ENCODE results near the gene LYPLAL1. TPM values are rescaled to one million over a fixed set of nuclear protein-coding genes. Genes with fewer than 3 reads are reported as not detected.

Gene LYPLAL1
- total RNA-seq, 1 experiment from 2014 or later = 21.1 TPM

DNA sequence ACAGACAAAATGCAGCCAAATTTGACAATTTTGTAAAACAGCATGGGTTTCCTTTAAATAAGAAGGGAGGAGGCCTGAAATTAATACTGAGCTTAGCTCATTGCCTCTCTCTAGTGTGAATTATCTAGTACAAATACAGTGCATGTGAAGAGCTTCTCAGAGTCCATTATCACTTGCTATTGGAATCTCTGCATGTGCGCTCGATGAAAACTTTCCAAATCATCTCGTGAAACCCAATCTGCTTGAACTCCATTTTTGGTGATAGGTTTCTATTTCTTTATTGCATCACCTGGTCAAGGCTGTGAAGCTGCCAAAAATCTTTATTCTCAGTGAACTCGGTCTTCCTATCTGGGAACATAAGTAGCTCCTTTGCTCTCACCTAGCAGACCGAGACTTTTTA lies 49.5 kb upstream of the LYPLAL1 start:
- H2AK5ac ChIP-seq (ENCODE audit: insufficient read length, low read length) = no peak overlapping the region
- H4K5ac ChIP-seq (ENCODE audit: insufficient read length, low read depth, low read length) = no peak overlapping the region
- no peaks in the 10 kb centered on the region for H3K27me3 ChIP-seq (ENCODE audit: insufficient read depth, low read length)
- no peak overlapping the region for H4K8ac ChIP-seq (replicated peaks; ENCODE audit: insufficient read length, low read depth, low read length)
- peaks cover 3 to 6% of the 10 kb centered on the region in 2 experiments; a peak in 2 of 4 replicates for H3K4me1 Mint-ChIP-seq
- H3K4me2 ChIP-seq (ENCODE audit: insufficient read depth, insufficient read length, low read length) = no peak overlapping the region
- DNase-seq = no peak
- no peak overlapping the region for H3K56ac ChIP-seq (ENCODE audit: insufficient read length, low read depth, low read length)
- no peaks in the 10 kb centered on the region for H3K27me3 Mint-ChIP-seq (ENCODE audit: low read depth)
- H3K79me2 ChIP-seq (ENCODE audit: insufficient read depth, low read length) = no peaks in the 10 kb centered on the region
- H3K9ac ChIP-seq (ENCODE audit: extremely low read depth, insufficient read length, low read length) = no peak overlapping the region
- H3K79me1 ChIP-seq (ENCODE audit: insufficient read depth, low read depth, low read length, poor library complexity, severe bottlenecking) = no peaks in the 10 kb centered on the region
- no peak overlapping the region for H2BK12ac ChIP-seq (ENCODE audit: insufficient read length, low read depth, low read length)
- H2BK120ac ChIP-seq (ENCODE audit: low read depth, low read length, poor library complexity, severe bottlenecking) = no peak overlapping the region
- TF ChIP-seq, protein P1, sequence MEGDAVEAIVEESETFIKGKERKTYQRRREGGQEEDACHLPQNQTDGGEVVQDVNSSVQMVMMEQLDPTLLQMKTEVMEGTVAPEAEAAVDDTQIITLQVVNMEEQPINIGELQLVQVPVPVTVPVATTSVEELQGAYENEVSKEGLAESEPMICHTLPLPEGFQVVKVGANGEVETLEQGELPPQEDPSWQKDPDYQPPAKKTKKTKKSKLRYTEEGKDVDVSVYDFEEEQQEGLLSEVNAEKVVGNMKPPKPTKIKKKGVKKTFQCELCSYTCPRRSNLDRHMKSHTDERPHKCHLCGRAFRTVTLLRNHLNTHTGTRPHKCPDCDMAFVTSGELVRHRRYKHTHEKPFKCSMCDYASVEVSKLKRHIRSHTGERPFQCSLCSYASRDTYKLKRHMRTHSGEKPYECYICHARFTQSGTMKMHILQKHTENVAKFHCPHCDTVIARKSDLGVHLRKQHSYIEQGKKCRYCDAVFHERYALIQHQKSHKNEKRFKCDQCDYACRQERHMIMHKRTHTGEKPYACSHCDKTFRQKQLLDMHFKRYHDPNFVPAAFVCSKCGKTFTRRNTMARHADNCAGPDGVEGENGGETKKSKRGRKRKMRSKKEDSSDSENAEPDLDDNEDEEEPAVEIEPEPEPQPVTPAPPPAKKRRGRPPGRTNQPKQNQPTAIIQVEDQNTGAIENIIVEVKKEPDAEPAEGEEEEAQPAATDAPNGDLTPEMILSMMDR (conservative IDR thresholded peaks at IDR 0.05) = no peak
- no peaks in the 10 kb centered on the region for H3K36me3 Mint-ChIP-seq (ENCODE audit: insufficient read depth in 1 of 3, low read depth in 3 of 3)
- no peak overlapping the region for H3K4me3 Mint-ChIP-seq
- no peak overlapping the region for H3T11ph ChIP-seq (ENCODE audit: low read length)
- no peak overlapping the region for H3K4ac ChIP-seq (ENCODE audit: low read depth, low read length)
- no peak overlapping the region for H2BK15ac ChIP-seq (ENCODE audit: low read depth, low read length)
- no peak overlapping the region for H3K23ac ChIP-seq (ENCODE audit: insufficient read length, low read depth, low read length)
- no peak overlapping the region for H3K27ac ChIP-seq (ENCODE audit: insufficient read length, low read depth, low read length)
- H3K14ac ChIP-seq (ENCODE audit: insufficient read depth, low read length) = no peak overlapping the region
- no peak overlapping the region for H3K18ac ChIP-seq (ENCODE audit: insufficient read length, low read depth, low read length)
- no peak overlapping the region for H2AFZ ChIP-seq (ENCODE audit: low read length)
- no peaks in the 10 kb centered on the region for H3K23me2 ChIP-seq (ENCODE audit: insufficient read length, low read depth, low read length, poor library complexity, severe bottlenecking)
- WGBS (ENCODE audit: extremely low coverage, insufficient read length, low lambda C conversion rate) = no CpG with 5 or more reads among the region's 5 CpGs
- no peak overlapping the region for H4K91ac ChIP-seq (ENCODE audit: insufficient read length, low read depth, low read length)
- H4K20me1 ChIP-seq (ENCODE audit: control insufficient read depth, insufficient read depth, insufficient read length) = no peaks in the 10 kb centered on the region
- no peaks in the 10 kb centered on the region for H3K9me3 Mint-ChIP-seq
- no peaks in the 10 kb centered on the region for H3K9me3 ChIP-seq (ENCODE audit: control insufficient read depth, low read depth, low read length)
- no peak overlapping the region for H2BK20ac ChIP-seq (ENCODE audit: low read depth, low read length, poor library complexity, severe bottlenecking)
- no peaks in the 10 kb centered on the region for H3K4me1 ChIP-seq (ENCODE audit: insufficient read depth, low read length)
- H3K27ac Mint-ChIP-seq = no peak overlapping the region
- H2BK5ac ChIP-seq (ENCODE audit: insufficient read length, low read length) = no peak overlapping the region
